NCI-H2107 treated with DMSO at 0.1 percent for 48 hours (cell line): Measurements from ENCODE around the gene SLC46A3.
"Not testable (repeated sequence)": the region's sequence is repeated elsewhere in the genome, so short reads cannot be mapped to it uniquely, and the experiment has no call there.

Source experiments
- DNase-seq: peaks from one replicate; lab custom pipeline; 2025; ENCODE audit not compliant: unreplicated experiment; lab: John Stamatoyannopoulos, UW

SLC46A3 gene

GRCh38 chr13:28683169-28683568 lies 35.6 kb downstream of the SLC46A3 start:
- DNase-seq: not testable (repeated sequence)

- DNase-seq: no peak
Observed at GRCh38 chr13:28680541-28680940, 38.2 kb downstream of the SLC46A3 start.

GRCh38 chr13:28679628-28680027 lies 39.1 kb downstream of the SLC46A3 start:
- no peak for DNase-seq

GRCh38 chr13:28678809-28679208 lies 40.0 kb downstream of the SLC46A3 start:
- no peak for DNase-seq

GRCh38 chr13:28671126-28671792 lies 47.5 kb downstream of the SLC46A3 start:
- DNase-seq: no peak

GRCh38 chr13:28666897-28667488 lies 51.8 kb downstream of the SLC46A3 start:
- DNase-seq: no peak

GRCh38 chr13:28659621-28659970 lies 59.2 kb downstream of the SLC46A3 start:
- DNase-seq: no peak

GRCh38 chr13:28658796-28659620 lies 59.8 kb downstream of the SLC46A3 start, which contains the start of gene POMP:
Gene POMP, plus strand, starts transcription at chr13:28659130. Its CDS starts 55 bp downstream, at chr13:28659185.
- DNase-seq: peak; percentile 57

GRCh38 chr13:28658539-28658795 lies 60.3 kb downstream of the SLC46A3 start:
- no peak for DNase-seq

- DNase-seq: no peak
Observed at GRCh38 chr13:28657784-28658538, 60.8 kb downstream of the SLC46A3 start.

- no peak for DNase-seq
Observed at GRCh38 chr13:28655561-28655960, 63.2 kb downstream of the SLC46A3 start.

GRCh38 chr13:28654276-28654675 lies 64.5 kb downstream of the SLC46A3 start:
- no peak for DNase-seq

- DNase-seq: no peak
Observed at GRCh38 chr13:28653111-28653510, 65.7 kb downstream of the SLC46A3 start.

- no peak for DNase-seq
Observed at GRCh38 chr13:28651810-28652401, 66.9 kb downstream of the SLC46A3 start.

GRCh38 chr13:28650284-28650683 lies 68.5 kb downstream of the SLC46A3 start:
- DNase-seq: no peak
